Retinal pigment epithelial cell (primary cell): ENCODE measurements around the gene PSORS1C2.

Source experiments
- DNase-seq: peaks from one replicate; pipeline ENCODE4 v3.0.0-alpha.2; 2010; ENCODE audit warnings: low read depth
- H3K4me3 ChIP-seq: 2 replicates; pipeline ENCODE4 v1.5.1; 2011; ENCODE audit warnings: mild to moderate bottlenecking, low read length, control low read depth, moderate library complexity
- TF ChIP-seq, protein P1 (sequence below): conservative IDR thresholded peaks from 2 replicates; pipeline ENCODE4 v1.5.1; 2011; ENCODE audit warnings: low read depth, low read length, control low read depth, inconsistent platforms

The PSORS1C2 gene

DNA sequence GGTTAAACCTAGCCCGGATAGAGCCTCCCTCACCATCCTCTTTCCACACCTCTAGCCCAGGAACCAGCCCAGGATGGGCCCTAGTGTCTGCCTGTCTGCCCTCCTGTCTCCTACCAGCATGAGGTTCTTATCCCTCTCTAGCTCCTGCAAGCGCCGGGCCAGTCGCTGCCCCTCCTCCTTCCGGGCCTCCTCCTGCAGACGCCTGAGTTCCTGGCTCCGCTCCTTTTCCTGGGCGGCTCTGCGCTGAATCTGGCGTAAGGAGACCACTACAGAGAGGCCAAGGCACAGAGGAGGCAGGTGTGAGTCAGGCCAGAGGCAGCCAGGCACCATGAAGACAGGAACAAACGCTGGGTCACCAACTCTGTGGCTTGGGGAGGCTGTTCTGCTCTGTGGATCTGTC is 4.3 kb upstream of the PSORS1C2 start:
- TF ChIP-seq, protein P1, sequence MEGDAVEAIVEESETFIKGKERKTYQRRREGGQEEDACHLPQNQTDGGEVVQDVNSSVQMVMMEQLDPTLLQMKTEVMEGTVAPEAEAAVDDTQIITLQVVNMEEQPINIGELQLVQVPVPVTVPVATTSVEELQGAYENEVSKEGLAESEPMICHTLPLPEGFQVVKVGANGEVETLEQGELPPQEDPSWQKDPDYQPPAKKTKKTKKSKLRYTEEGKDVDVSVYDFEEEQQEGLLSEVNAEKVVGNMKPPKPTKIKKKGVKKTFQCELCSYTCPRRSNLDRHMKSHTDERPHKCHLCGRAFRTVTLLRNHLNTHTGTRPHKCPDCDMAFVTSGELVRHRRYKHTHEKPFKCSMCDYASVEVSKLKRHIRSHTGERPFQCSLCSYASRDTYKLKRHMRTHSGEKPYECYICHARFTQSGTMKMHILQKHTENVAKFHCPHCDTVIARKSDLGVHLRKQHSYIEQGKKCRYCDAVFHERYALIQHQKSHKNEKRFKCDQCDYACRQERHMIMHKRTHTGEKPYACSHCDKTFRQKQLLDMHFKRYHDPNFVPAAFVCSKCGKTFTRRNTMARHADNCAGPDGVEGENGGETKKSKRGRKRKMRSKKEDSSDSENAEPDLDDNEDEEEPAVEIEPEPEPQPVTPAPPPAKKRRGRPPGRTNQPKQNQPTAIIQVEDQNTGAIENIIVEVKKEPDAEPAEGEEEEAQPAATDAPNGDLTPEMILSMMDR = no peak
- DNase-seq = no peak
- H3K4me3 ChIP-seq = no peak overlapping the region

DNA sequence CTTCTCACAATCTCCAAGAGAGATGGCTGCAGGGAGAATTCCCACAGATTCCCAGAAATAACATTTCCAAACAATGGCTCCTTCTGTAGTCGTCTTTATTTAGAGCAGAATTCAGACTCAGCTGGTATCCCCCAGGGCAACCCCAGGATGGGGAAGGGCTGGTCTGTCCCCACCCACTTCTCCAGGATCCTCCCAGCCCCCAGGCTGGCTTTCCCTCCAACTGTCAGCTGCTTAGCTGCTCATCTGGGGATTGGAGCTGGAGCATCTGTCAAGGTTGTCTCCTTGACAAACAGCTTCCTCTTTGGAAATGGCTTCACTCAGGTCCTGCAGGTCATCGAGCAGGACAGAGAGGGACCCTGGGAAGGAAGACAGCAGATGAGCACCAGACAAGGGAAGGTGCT is 3.5 kb upstream of the PSORS1C2 start:
- no peak for DNase-seq

DNA sequence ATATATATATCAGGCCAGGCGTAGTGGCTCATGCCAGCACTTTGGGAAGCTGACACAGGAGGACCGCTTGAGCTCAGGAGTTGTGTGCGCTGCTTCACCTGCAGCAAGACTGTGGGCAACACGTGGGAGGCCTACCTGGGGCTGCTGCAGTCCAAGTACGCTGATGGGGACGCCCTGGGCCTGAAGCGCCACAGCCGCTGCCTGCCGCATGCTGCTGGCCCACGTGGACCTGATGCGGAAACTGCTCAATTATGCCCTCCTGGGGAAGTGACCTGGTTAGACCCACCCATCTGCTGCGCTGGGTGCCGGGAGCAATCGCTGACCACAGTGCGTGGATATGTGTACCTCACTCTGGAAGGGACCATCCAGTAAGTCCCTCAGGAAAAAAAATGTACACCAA is 1.8 kb upstream of the PSORS1C2 start:
- H3K4me3 ChIP-seq = no peak overlapping the region
- TF ChIP-seq, protein P1 = no peak
- no peak for DNase-seq

More for the DNA sequence above, 3.5 kb upstream of the PSORS1C2 start:
- H3K4me3 ChIP-seq = no peak overlapping the region
- TF ChIP-seq, protein P1 = no peak

DNA sequence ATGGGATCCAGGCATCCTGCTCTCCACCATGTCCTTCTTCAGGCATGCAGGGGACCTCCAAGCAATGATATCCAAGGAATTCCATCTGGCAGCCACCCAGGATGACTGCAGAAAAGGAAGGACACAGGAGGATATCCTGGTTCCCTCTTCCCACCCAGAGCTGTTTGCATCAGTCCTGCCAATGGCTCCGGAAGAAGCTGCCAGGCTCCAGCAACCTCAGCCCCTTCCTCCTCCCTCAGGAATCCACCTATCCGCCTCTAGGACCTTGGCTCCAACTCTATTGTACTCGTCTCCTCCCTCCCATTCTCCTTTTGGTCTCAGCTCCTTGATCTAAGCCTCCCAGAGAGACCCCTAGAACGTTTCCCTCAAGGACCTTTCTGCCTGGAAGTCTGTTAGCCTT is 733 bp upstream of the PSORS1C2 start:
- no peak for DNase-seq
- TF ChIP-seq, protein P1 = no peak
- H3K4me3 ChIP-seq = no peak overlapping the region

DNA sequence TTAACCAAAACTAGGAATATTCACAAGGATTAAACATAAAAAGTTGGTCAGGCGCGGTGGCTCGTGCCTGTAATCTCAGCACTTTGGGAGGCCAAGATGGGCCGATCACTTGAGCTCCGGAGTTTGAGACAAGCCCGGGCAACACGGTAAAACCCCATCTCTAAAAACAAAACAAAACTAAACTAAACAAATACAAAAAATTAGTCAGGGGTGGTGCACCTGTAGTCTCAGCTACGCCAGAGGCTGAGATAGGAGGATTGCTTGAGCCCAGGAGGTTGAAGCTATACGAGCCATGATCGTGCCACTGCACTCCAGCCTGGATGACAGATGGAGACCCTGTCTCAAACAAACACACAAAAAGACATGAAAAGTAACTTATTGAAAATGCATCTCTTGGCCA is 3.2 kb downstream of the PSORS1C2 start:
- H3K4me3 ChIP-seq = no peak overlapping the region
- DNase-seq = no peak
- TF ChIP-seq, protein P1 = no peak

DNA sequence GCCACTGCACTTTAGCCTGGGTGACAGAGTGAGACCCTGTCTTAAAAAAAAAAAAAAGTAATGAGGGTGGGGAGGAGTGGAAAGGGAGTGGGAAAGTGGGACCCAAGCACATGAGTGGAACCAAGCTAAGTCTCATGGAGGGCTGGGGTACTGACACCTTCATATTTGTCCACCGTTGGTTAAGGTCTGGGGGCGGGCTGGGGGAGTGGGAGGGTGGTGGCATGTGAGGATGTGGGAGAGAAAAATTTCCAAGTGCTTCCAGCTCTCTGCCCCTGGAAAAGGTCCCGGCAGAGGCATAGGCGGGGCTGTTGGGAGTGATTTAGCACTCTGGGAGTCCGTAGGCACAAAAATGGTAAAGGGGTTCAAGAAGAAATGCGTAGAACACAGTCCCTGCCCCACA is 6.1 kb downstream of the PSORS1C2 start:
- DNase-seq = no peak

DNA sequence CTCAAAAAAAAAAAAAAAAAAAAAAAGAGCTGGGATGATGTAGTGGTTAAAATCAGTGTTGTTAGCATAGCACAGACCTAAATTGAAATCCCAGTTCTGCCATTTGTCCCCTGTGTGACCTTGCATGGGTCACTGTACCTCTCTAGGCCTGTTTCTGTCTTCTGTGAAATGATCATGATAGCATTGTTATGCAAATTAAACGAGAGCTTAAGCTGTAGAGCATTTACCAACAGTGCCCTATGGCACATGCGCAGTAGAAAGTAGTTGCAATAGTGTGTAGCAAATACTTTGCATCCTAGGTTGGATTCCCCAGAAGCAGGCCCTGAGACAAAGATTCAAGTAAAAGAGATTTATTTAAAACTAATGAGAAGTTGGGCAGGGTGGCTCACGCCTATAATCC is 7.3 kb downstream of the PSORS1C2 start:
- no peak for DNase-seq
- TF ChIP-seq, protein P1 = no peak

More for the DNA sequence above, 6.1 kb downstream of the PSORS1C2 start:
- no peak overlapping the region for H3K4me3 ChIP-seq
- TF ChIP-seq, protein P1 = no peak

More for the DNA sequence above, 7.3 kb downstream of the PSORS1C2 start:
- no peak overlapping the region for H3K4me3 ChIP-seq
